Epithelial cell of proximal tubule (primary cell): ENCODE data around the gene FAM53A. TPM values are rescaled to one million over a fixed set of nuclear protein-coding genes. Genes with fewer than 3 reads are reported as not detected.

Experiments
- DNase-seq: peaks from one replicate; pipeline ENCODE4 v3.0.0-alpha.2; 2011; ENCODE audit warnings: low read depth
- H3K4me3 ChIP-seq: 2 replicates; pipeline ENCODE4 v1.5.1; 2011; ENCODE audit warnings: low read depth, mild to moderate bottlenecking, low read length
- CTCF ChIP-seq: conservative IDR thresholded peaks from 2 replicates; pipeline ENCODE4 v1.5.1; 2012; ENCODE audit warnings: low read depth, mild to moderate bottlenecking, low read length
- total RNA-seq: library from RNA; depleted of rRNA; stranded (reverse); fragments of >200 nt; gene quantifications from 2 replicates; pipeline ENCODE4 v1.2.3, GENCODE V29; 2015

FAM53A gene
- total RNA-seq, 1 donor from 2014 or later = 2.5 TPM

DNA sequence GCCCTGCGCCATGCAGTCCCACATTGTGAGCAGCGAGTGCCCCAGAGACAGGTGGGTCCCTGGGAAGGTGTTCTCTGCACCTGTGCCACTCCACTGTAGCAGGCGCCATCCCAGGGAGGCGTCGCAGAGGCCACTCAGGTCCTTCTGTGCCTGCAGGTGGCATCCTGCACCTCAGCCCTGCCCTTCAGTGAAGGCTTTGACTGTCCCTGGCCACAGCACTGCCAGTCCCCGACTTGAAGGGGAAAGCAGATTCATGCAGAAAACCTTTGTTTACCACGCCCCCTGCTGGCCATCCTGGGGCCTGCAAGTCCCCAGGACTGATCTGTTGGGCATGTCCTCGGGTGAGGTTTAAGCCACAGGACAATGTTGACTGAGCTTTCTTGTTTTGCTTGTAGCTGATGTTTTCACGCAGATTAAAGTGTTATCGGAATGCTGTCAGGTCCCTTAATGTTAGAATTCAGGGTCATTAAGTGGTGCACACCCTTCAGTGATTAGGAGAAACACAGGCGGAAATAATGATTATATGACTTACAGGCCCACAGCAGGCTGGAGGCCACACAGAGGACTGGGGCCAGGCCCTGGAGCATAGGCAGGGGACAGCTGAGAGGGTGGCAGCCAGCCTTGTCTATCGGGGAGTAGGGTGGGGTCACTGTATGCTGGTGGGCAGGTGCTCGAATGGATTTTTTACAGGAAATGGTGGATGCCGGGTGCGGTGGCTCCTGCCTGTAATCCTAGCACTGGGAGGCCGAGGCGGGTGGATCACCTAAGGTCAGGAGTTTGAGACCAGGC is 42.2 kb upstream of the FAM53A start:
- DNase-seq = no peak
- TF ChIP-seq CTCF = peak; percentile 98
- H3K4me3 ChIP-seq = no peak overlapping the region

- TF ChIP-seq CTCF = no peak
- no peak overlapping the region for H3K4me3 ChIP-seq
- no peak for DNase-seq
These were observed 41.4 kb upstream of the FAM53A start for GRCh38 chr4:1725521-1725920.

- no peak for DNase-seq
- H3K4me3 ChIP-seq = no peak overlapping the region
- TF ChIP-seq CTCF = no peak
These were observed 39.2 kb upstream of the FAM53A start for GRCh38 chr4:1723131-1723801.

DNA sequence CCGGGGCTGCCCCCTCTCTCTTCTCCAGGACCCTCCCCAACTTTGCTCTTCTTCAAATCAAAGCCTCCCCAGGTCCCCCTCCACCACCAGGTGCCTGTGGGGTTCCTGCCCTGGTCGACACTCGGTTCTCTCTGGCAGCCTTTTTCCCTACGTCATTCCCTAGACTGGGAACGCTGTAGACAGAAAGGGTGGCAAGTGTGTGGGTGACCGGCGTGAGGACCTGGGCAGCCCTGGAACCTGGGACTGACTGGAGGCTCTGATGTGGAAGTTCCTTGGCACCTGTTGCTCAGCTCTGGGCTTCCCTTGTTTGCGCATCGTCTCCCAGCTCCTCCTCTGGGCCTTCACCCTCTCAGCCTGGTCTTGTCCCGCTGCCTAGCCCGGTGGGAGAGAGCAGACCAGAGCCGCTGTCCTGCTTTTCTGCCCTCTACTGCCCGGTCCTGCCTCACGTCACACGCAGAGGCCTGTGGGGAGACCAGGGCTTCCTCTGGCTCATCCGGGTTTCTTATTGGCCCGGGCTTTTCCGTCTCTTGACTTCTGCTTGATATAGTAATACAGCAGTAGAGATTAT is 38.5 kb upstream of the FAM53A start:
- no peak for DNase-seq
- no peak for TF ChIP-seq CTCF

DNA sequence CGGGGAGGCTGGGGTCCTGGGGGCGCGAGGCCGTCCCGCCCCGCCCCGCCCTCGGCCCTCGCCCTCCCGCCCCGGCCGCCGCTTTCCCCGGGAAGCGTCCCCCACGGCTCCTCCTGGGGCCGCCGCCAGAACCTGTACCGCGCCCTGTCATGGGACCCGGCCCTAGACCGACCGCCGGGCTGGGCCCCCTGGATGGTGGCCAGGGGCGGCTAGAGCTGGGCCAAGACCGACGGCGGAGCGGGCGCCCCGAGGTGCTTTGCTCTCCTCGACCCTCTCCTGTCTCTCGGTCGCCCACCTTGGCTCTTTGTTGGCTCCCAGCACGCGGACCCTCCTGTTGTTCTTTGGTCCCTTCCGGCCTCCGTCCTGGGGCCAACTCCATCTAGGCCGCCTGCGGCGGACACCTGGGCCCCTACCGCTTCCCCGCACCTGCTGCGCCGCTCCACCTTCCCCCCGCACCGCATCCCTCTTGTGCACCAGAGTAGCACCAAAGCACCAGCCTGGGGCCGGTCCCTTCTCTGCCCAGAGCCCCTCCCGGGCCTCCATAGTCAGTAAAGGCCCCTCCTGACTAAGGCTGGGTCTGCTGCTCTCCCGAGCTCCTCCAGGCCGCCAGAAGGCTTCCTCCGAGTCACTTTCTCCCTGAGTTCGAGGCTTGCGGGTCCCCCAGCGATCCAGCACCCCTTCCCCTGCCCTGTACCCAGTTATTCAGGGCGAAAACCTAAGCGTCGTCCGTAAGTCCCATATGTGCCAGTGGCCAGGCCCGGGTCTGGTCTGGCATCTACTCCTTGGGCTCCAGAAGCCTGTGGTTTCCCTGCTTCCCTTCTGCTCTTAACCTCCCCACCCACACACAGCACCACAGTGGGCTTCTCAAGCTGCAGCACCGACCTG is 37.8 kb upstream of the FAM53A start:
- peak overlapping the region; percentile 76 for H3K4me3 ChIP-seq
- no peak for DNase-seq
- TF ChIP-seq CTCF = no peak

More for the DNA sequence above, 38.5 kb upstream of the FAM53A start:
- peak overlapping the region; percentile 76 for H3K4me3 ChIP-seq

- peak within 1 kb of the TSS; percentile 76 for H3K4me3 ChIP-seq
- peak; percentile 52 for DNase-seq
- no peak for TF ChIP-seq CTCF
These were observed 37.0 kb upstream of the FAM53A start, which contains the start of the genes TACC3 and TMEM129 for GRCh38 chr4:1721003-1721665. Gene TACC3 (plus strand): TSS chr4:1721521. CDS start chr4:1723422, 1,901 bp downstream. Gene TMEM129 (minus strand): TSS chr4:1721323. CDS start chr4:1720837, 486 bp downstream.
